Activated CD4-positive, CD25-positive, alpha-beta regulatory T cell treated with anti-CD3 and anti-CD28 coated beads, Interleukin-2, amount 50 U/mL, for 72 hours (primary cell): ENCODE results near the gene PCP2.
A peak's percentile ranks its signal among the peaks of the same experiment; 100 is the strongest.

Experiments used
- DNase-seq: peaks from one replicate; pipeline ENCODE4 v3.0.0; 2021

Gene PCP2

GRCh38 chr19:7618771-7619510 is 14.6 kb downstream of the PCP2 start:
- no peak for DNase-seq

GRCh38 chr19:7618348-7618747 is 15.2 kb downstream of the PCP2 start:
- no peak for DNase-seq

GRCh38 chr19:7617735-7618134 is 15.8 kb downstream of the PCP2 start:
- no peak for DNase-seq

GRCh38 chr19:7617172-7617571 is 16.3 kb downstream of the PCP2 start:
- DNase-seq = no peak

- no peak for DNase-seq
Measured at GRCh38 chr19:7614859-7615741, 18.4 kb downstream of the PCP2 start.

GRCh38 chr19:7612282-7613274 is 20.9 kb downstream of the PCP2 start:
- no peak for DNase-seq

- no peak for DNase-seq
Measured at GRCh38 chr19:7611541-7612279, 21.8 kb downstream of the PCP2 start.

GRCh38 chr19:7610491-7611240 is 22.9 kb downstream of the PCP2 start:
- DNase-seq = no peak

GRCh38 chr19:7607874-7608560 is 25.5 kb downstream of the PCP2 start:
- DNase-seq = no peak

- DNase-seq = no peak
Measured at GRCh38 chr19:7607212-7607873, 26.2 kb downstream of the PCP2 start.

GRCh38 chr19:7606289-7606688 is 27.2 kb downstream of the PCP2 start:
- no peak for DNase-seq

GRCh38 chr19:7605490-7606222 is 27.9 kb downstream of the PCP2 start:
- DNase-seq = peak; percentile 62

GRCh38 chr19:7603919-7604318 is 29.6 kb downstream of the PCP2 start:
- no peak for DNase-seq

- no peak for DNase-seq
Measured at GRCh38 chr19:7602935-7603497, 30.5 kb downstream of the PCP2 start.

- no peak for DNase-seq
Measured at GRCh38 chr19:7602240-7602934, 31.1 kb downstream of the PCP2 start.

GRCh38 chr19:7600721-7601120 is 32.8 kb downstream of the PCP2 start:
- DNase-seq = no peak

GRCh38 chr19:7598180-7598579 is 35.3 kb downstream of the PCP2 start:
- DNase-seq = no peak

GRCh38 chr19:7597689-7598088 is 35.8 kb downstream of the PCP2 start:
- no peak for DNase-seq
